Measurements from ENCODE around the gene CAMK1G.

The CAMK1G gene

GRCh38 chr1:209643285-209644020, 59.9 kb downstream of the CAMK1G start:
- DNase-seq = no peak

- DNase-seq = no peak
Observed at GRCh38 chr1:209645574-209646452, 62.3 kb downstream of the CAMK1G start.

- DNase-seq = no peak
Observed at GRCh38 chr1:209646558-209646957, 63.0 kb downstream of the CAMK1G start.

- no peak for DNase-seq
Observed at GRCh38 chr1:209647156-209647555, 63.6 kb downstream of the CAMK1G start.

- DNase-seq = no peak
Observed at GRCh38 chr1:209648346-209648745, 64.8 kb downstream of the CAMK1G start.

GRCh38 chr1:209648931-209649776, 65.6 kb downstream of the CAMK1G start:
- DNase-seq = no peak

- DNase-seq = no peak
Observed at GRCh38 chr1:209650454-209650853, 66.9 kb downstream of the CAMK1G start.

- DNase-seq = no peak
Observed at GRCh38 chr1:209651138-209651587, 67.6 kb downstream of the CAMK1G start.

GRCh38 chr1:209652121-209652735, 68.7 kb downstream of the CAMK1G start, which contains the start of gene LAMB3:
TSS of gene LAMB3 (minus strand) at chr1:209652425. CDS start at chr1:209650944, 1,481 bp downstream.
- no peak for DNase-seq

- no peak for DNase-seq
Observed at GRCh38 chr1:209652873-209653401, 69.4 kb downstream of the CAMK1G start.

GRCh38 chr1:209653915-209654351, 70.4 kb downstream of the CAMK1G start:
- no peak for DNase-seq

GRCh38 chr1:209655411-209656231, 72.1 kb downstream of the CAMK1G start:
- no peak for DNase-seq

GRCh38 chr1:209657140-209657879, 73.8 kb downstream of the CAMK1G start:
- DNase-seq = no peak

- no peak for DNase-seq
Observed at GRCh38 chr1:209657918-209658317, 74.4 kb downstream of the CAMK1G start.

GRCh38 chr1:209659909-209660308, 76.4 kb downstream of the CAMK1G start:
- DNase-seq = no peak

GRCh38 chr1:209661071-209661470, 77.6 kb downstream of the CAMK1G start:
- no peak for DNase-seq

- no peak for DNase-seq
Observed at GRCh38 chr1:209662879-209663327, 79.4 kb downstream of the CAMK1G start.
